ENCODE data around the gene HOXA3. TPM values are rescaled to one million over a fixed set of nuclear protein-coding genes. Genes with fewer than 3 reads are reported as not detected.
A peak's percentile ranks its signal among the peaks of the same experiment; 100 is the strongest.

HOXA3 gene
- total RNA-seq, 1 donor from 2014 or later = 26.4 TPM

DNA sequence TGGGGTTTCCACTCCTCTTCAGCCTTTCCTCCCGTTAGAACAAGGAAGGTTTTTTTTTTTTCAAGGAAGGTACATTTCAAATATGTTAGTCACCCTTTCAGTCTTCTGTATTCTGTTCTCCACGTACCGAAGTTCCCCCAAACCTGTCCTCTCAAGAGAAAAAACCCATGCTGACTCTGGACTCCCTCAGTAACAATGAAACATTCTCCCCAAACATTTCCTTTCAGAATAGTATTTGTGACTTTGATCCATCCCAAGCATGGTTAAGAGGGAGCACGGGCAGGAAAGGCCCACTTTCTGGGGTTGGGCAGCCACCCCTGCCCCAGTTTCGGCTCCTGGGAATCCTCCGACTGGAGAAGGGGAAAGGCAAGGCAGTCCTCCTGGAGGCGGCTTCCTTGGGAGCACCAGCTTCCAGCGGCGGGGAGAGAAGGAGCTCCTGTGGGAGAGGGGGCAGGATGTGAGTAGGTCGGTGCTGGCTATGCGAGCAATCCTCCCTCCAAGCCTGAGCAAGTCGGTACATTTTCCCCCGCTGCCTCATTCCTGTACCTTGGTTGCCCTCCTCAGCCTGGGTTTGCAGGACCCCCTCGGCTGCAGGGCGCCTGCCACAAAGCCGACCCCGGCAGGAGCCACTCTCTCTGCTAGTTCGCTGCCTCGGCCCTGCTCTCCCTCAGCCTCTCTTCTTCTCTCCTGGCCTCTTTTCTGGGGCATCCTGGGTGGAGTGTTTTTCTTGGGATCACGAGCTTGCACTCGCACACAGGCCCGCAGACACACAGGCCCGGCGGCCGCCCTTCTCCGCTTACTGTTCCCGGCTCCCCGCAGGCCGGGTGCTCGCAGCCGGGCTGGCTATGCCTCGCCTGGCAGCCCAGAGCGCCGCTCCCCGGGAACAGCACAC is 54.5 kb downstream of the HOXA3 start:
- Histone ChIP-seq H3K4me3 (ENCODE audit: low read depth, low read length) (peak overlapping the region; percentile 90), H3K36me3 (ENCODE audit: control insufficient read depth, insufficient read depth, low read length) (no peaks in the 10 kb centered on the region), H3K27me3 (ENCODE audit: control insufficient read depth, insufficient read depth, low read length) (no peaks in the 10 kb centered on the region)
- TF ChIP-seq, protein P1, sequence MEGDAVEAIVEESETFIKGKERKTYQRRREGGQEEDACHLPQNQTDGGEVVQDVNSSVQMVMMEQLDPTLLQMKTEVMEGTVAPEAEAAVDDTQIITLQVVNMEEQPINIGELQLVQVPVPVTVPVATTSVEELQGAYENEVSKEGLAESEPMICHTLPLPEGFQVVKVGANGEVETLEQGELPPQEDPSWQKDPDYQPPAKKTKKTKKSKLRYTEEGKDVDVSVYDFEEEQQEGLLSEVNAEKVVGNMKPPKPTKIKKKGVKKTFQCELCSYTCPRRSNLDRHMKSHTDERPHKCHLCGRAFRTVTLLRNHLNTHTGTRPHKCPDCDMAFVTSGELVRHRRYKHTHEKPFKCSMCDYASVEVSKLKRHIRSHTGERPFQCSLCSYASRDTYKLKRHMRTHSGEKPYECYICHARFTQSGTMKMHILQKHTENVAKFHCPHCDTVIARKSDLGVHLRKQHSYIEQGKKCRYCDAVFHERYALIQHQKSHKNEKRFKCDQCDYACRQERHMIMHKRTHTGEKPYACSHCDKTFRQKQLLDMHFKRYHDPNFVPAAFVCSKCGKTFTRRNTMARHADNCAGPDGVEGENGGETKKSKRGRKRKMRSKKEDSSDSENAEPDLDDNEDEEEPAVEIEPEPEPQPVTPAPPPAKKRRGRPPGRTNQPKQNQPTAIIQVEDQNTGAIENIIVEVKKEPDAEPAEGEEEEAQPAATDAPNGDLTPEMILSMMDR (IDR thresholded peaks at IDR 0.05; ENCODE audit: insufficient read depth, low read length, poor library complexity, severe bottlenecking) = no peak
- DNase-seq (ENCODE audit: low read depth) = no peak

DNA sequence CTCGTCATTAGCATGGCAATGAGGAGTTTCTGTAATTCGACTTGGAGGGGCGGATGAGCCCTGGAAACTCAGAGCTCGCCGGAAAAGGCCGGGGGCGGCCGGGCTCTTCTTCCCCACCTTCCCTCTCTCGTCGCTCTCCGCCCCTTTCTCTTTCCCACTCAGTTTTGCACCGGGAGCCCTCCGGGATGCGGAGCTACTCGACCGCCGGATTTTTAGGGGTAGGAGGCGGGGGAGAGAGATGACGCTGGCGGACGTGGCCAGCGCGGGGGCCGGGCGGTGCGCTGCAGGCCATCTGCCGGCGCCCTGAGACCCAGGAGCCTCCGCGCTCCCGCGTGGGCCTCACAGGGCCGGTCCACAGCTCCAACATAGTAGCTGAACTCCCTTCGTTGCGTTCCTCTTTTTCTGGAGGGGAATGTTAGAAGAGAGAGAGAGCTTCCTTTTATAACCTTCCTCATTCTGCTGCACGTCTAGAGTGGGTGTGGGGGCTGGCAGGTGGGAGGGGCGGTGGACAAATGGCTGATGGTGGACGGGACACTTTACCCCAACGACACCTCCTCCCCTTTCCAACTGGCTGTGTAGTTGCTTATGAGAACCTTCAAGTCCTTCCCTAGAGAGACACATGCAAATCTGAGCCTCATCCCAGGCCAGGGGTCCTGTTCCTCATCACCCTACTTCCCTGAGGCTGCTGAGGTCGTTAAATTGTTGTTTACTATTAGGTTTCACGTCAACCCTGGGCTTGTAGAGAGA is 55.4 kb downstream of the HOXA3 start:
- peak overlapping the region; percentile 90 for H3K4me3 ChIP-seq (ENCODE audit: low read depth, low read length)
- TF ChIP-seq, protein P1 (IDR thresholded peaks at IDR 0.05; ENCODE audit: insufficient read depth, low read length, poor library complexity, severe bottlenecking) = no peak
- no peaks in the 10 kb centered on the region for H3K27me3 ChIP-seq (ENCODE audit: control insufficient read depth, insufficient read depth, low read length)
- DNase-seq (ENCODE audit: low read depth) = no peak
- no peaks in the 10 kb centered on the region for H3K36me3 ChIP-seq (ENCODE audit: control insufficient read depth, insufficient read depth, low read length)

DNA sequence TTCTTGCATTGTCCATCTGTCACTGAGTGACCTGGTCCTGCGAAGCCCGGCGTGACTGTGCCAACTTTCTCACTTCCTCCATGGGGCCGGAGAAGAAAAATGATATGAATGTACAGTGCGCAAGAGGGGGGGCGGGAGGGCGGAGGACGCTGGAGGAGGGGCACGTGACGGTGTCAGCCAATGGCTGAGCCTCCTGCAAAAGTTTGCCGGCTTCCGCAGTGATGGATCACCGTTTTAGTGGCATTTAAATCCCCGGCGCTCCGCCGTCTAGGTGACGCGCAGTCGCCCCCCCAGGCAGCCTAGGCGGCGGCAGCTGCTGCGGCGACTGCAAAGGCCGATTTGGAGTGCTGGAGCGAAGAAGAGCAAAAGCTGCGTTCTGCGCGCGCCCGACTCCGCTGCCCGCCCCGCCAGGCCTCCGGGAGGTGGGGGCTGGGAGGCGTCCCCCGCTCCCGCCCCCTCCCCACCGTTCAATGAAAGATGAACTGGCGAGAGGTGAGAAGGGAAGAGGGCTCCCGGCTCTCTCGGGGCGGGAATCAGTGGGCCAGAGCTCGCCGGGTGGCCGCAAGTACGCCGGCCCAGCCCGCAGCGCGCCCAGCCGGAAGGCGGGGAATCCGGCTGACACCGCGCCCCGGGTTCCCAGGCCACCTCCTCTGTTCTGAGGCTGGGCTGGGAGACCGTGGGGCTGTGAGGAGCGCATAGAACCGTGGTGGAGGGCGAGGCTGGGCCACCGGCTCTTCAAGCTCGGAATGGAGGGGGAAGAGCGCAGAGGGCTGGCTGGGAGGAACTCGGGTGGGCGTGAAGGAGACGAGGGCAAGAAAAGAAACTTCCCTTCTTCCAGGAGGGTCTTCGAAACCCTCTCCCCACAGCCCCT is 56.3 kb downstream of the HOXA3 start, which contains the start of gene HOXA1:
Gene HOXA1, minus strand, starts transcription at position 104 of the 871 bp plus-strand sequence. Its CDS starts 88 bp downstream, at position 16.
- DNase-seq (ENCODE audit: low read depth) = no peak
- TF ChIP-seq, protein P1 (IDR thresholded peaks at IDR 0.05; ENCODE audit: insufficient read depth, low read length, poor library complexity, severe bottlenecking) = no peak
- peak within 1 kb of the TSS; percentile 90 for H3K4me3 ChIP-seq (ENCODE audit: low read depth, low read length)
- H3K27me3 ChIP-seq (ENCODE audit: control insufficient read depth, insufficient read depth, low read length) = no peaks in the 10 kb centered on the region
- H3K36me3 ChIP-seq (ENCODE audit: control insufficient read depth, insufficient read depth, low read length) = no peaks in the 10 kb centered on the region

GRCh38 chr7:27095050-27095896 is 57.1 kb downstream of the HOXA3 start:
- no peaks in the 10 kb centered on the region for H3K36me3 ChIP-seq (ENCODE audit: control insufficient read depth, insufficient read depth, low read length)
- DNase-seq (ENCODE audit: low read depth) = no peak
- TF ChIP-seq, protein P1 (IDR thresholded peaks at IDR 0.05; ENCODE audit: insufficient read depth, low read length, poor library complexity, severe bottlenecking) = no peak
- H3K27me3 ChIP-seq (ENCODE audit: control insufficient read depth, insufficient read depth, low read length) = no peaks in the 10 kb centered on the region
- H3K4me3 ChIP-seq (ENCODE audit: low read depth, low read length) = peak overlapping the region; percentile 90

Data from kidney epithelial cell (primary cell).